GM18873 (cell line): Measurements from ENCODE around the gene CCR7.

ENCODE experiments used
- ATAC-seq: cut with Tn5 transposase; IDR thresholded peaks from one replicate; pipeline ENCODE4 v1.9.1; 2021; ENCODE audit warnings: mild to moderate bottlenecking, moderate library complexity, moderate number of reproducible peaks; ENCODE audit not compliant: unreplicated experiment, low FRiP score

Gene CCR7, protein sequence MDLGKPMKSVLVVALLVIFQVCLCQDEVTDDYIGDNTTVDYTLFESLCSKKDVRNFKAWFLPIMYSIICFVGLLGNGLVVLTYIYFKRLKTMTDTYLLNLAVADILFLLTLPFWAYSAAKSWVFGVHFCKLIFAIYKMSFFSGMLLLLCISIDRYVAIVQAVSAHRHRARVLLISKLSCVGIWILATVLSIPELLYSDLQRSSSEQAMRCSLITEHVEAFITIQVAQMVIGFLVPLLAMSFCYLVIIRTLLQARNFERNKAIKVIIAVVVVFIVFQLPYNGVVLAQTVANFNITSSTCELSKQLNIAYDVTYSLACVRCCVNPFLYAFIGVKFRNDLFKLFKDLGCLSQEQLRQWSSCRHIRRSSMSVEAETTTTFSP

GRCh38 chr17:40564883-40565768, at the start of gene CCR7:
Gene CCR7, minus strand, starts transcription at chr17:40565472. Its CDS starts 63 bp downstream, at chr17:40565409.
- no peak for ATAC-seq

DNA sequence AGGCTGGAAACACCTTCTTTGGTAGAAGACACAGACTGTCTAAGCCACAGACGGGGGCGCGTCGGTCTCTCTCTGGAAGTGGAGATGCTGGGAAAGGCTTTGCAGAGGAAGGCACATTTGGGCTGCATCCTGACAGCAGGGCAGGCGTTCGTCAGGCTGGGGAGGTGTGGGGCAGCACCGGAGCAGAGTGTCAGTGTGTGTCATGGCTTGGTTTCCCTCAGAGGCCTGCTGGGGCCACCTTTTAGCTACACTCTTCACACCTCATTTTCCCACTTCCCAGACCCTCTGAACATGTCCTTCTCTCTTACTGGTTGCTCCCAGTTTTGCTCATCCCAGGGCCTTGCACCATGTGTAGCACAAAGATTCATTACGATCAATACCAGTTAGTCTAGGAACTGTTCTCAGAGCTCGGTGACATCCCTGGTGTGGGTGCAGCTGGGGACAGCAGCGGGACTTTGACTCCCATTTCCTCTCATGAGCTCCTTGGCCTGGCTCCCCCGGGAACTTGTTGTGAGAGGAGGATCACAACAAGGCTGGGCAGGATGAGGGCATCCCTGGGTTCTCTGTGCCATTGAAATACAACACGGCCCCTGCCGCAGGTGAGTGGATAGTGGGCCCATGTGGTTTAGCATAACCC, 49.3 kb upstream of the CCR7 start:
- no peak for ATAC-seq

DNA sequence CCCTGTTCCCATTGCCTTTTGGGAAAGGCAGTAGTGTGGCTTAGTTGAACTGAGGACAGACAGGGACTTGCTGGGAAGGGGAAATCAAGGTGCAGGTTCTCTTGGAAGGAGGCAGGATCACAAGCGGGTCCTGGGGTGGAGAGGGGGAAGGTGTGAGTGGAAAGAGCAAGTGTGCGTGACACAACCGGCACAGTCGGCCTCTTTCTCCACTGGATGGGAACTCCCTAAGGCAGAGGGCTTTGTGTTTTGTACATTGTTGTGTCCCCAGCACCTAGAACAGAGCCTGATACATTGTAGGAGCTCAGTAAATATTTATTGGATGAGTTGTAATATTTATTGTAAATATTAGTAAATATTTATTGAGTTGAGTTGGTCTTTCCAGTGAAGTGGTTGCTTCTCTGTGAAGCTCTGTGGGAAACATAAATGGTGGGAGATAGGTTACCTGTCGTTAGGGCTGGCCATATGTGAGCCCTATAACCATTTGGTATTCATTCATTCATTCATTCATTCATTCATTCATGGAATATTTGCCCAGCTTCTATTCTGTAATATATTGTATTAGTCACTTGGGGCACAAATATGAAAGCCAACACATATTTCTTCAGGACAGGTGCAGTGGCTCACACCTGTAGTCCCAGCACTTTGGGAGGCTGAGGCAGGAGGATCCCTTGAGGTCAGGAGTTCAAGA, 48.3 kb upstream of the CCR7 start:
- no peak for ATAC-seq

DNA sequence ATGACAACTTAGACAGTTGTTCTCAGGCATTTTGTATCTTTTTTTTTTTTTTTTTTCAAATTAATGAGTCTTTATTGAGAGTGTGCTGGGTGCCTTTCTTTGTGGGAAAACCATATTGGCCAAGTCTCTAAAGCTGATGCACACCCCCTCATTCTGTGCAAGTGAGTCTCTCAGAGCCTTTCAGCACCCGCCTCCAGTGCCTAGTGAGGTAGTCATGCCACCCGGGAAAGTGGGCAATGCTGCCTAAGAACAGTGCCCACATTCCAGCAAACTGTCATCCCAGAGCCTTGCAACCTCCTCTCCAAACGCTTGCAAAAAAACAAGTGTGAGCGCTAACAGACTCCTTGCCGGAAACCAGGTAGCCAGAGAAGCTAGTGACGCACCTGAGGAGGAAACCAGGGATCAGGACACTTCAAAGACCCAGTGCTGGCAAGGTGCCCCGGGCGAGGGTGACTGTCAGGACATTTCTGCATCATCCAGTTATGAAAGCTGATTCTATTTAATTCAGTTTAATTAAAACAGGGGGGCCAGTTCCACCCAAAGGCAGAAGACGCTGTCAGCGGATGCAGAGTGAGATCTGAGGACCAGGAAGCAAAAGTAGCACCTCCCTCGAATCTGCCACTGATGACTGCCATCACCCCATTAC, 47.5 kb upstream of the CCR7 start:
- no peak for ATAC-seq

DNA sequence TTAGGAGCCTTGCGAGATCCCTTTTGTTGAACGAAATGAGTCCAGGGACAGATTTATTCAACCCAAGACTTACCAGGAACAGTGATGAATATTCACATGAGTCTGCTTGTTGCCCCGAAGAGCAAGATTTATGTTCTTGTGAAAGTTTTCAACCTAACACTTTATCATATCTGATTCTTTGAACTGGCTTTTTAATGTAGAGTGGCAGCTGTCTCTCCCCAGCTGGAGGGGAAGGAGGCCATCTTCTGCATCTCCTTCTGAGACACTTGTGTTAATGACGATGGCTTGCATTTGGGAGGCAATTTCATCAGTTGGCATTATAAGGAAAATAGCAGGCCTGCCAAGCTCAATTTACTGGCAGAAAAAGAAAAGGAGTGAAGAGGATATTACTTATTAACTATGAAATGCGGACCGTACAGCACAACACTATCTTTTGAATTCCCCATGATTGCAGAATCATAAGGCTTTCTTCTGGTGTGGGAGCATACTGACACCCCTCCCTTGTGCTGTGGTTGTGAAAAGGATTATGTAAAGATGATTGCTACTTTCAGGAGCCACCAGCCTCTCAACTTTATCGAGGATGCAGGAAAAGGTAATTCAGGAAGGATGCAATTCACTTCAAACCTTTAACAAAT, 46.7 kb upstream of the CCR7 start:
- ATAC-seq, result no peak

GRCh38 chr17:40610359-40610758, 45.1 kb upstream of the CCR7 start:
- no peak for ATAC-seq

DNA sequence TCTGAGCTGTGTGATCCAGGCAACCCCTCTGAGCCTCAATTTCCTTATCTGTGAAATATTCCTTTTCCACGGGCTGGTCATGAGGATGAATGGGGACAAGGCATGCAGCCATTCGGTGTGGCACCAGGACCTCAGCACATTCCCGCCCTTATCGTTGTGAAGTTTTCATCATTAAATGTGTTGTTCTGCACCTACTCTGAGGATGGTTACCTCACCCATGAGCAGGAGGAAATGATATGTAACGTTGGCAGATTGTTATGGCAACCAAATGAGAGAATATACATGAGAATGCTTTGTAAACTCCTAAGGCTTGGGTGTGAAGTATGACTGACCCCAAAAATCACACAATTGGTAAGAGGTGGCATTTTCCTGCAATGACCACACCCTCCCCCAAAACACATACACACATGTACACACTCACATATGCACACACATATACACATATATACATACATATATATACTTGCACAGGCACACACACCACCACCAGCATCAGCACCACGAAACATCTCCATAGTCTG, 42.8 kb upstream of the CCR7 start:
- no peak for ATAC-seq

DNA sequence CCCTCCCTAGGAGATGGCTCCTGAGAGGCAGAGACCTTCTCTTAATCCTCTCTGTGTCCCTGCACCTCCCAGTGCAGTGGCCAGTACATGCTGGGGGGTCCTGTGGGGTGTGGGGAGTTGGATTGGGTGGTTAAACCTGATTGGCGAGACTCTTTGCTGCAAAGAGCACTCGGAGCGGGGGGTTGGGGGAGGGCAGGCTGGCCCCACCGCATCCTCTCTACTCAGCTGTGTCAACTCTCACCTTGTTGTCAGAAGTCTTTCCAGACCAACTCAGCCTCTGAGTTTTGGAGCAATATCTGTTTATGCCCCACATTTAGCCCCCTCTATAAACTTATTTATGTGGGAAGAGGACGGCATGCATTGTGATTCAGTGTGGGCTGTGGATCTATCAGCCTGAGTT, 42.4 kb upstream of the CCR7 start:
- ATAC-seq, result no peak

DNA sequence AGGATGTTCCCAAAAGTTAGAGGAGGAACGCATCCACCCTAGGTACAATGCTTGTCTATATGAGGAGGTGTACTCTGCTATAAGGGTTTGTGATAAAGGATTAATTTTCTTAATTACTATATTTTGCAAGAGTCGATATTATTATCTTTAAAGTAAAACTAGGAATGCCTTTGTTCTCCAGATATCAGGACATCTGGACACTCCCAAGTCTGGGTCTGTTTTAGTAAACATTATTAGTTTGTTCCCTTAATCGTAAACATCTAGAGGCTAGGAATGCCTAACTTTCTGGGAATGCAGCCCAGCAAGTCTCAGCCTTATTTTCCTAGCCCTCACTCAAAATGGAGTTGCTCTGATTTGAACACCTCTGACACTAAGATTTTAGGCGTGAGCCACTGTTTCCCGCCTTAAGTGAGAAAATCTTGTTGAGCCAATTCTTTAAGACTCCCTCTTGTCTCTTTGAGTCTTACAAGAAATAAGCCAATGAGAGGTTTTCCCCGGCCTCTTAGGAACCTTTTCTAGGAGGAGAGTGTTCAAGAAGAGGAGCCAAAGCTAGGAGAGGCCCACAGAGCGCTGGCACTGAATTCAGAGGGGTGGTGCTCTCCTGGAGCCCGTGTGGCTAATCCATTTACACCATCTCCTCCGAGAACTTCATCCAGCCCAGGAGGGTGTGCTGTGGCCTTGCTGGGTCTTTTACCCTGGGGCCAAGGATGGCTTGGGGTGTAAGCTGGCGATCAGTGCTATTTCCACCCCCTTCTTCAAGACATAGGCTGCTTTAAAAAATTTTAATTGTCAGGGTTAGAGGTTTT, 41.5 kb upstream of the CCR7 start:
- no peak for ATAC-seq

DNA sequence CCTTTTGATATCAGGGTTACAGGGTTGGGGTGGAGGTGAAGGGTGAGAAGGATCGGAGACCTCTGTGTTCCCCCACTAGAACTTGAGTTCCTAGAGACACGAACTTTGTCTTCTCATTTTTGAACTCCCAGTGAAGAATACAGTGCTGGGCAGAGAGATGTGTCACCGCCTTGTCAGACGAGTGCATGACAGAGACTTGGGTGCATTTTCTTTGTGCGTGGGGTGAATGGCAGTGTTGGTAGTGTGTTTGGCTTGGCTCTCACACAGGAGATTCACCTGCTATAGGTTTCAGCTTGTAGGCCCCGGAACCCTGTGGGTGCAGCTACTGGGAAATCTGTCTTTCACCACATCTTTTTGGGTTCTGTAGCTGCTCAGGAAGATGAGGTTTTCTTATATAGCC, 40.0 kb upstream of the CCR7 start:
- ATAC-seq, result no peak

DNA sequence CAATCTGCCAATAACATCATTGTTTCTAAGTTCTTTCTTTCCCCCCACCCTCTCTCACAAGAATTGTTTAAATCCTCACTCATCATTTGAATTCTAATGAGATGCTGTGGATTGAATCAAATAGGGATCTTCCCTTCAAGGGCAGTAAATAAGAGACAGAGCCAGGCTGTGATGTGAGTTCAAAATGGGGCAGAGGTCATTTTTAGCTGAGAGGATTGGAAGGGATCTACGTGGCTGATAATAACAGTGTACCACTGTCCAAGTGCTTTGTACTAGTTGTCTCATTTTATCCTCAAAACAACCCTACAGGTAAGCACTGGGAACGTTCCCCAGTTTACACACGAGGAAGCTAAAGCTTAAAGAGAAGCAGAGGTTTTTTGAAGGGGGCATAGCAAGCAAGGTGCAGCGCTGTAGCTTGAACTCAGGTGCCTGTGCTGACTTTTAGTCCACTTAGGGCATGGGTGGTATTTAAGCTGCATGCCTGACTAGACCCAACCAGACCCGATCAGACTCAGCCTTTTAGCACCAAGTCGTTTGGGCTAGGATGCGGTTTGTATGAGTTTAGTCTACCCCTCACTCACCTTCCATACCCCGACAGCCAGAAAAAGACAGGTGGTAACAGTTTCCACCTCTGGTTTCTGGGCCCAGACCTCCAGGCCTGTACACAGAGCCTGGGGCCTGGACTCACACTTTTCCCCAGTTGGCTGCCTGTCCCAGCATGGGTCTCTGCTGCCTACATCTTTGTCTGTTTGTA, 39.2 kb upstream of the CCR7 start:
- no peak for ATAC-seq

DNA sequence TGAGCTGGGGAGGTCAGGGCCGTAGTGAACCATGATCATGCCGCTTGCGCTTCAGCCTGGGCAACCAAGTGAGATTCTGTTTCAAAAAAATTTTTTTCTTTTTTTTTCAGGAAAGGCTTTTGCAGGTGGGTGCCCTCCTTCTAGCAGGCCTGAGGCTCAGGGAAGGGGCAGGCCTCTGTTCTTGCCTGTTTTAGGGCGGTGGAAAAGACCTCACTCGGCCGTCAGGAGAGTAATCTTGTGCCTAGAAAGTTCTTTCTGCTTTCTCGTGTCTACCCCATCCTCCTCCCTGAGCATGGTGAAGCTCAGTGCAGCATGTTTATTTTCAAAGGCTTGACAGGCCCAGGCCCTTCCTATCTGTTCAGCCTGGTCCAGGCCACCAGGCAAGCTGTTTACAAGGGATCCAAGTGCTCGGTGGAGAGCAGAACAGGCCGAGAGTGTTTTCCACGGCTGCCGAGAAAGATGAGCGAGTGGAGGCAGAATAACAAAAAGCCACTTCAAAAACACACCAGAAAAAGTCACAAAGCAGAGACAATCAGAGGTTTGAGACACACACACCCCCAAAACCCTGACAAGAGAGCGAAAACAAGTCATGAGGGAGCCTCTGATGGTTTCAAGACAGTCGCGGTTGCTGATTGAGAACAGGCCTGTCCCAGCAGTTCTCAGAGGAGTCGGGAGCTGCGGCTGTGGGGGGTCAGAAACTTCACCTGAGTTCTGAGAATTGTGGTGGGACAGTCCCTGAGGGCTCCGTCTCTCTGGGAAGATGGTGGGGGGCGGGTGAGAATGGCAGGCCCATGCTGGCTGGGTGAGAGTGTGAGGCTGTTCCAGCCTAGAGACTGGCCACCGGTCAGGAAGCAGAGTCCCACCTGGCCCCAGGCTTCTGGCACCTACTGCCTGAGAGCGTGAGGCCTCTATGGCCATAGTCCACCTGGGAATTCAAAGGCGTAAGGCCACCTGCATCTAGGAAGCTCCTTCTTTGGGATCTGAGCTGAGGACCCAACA, 37.5 kb upstream of the CCR7 start:
- no peak for ATAC-seq

- no peak for ATAC-seq
These were observed 35.3 kb upstream of the CCR7 start for GRCh38 chr17:40600486-40601046.

- peak; percentile 6 for ATAC-seq
These were observed 34.1 kb upstream of the CCR7 start for GRCh38 chr17:40599468-40599763.

GRCh38 chr17:40598619-40599467, 33.6 kb upstream of the CCR7 start:
- ATAC-seq, result peak; percentile 63

- ATAC-seq, result no peak
These were observed 33.0 kb upstream of the CCR7 start for GRCh38 chr17:40598301-40598618.
